HepG2 (cell line): Measurements from ENCODE around the gene C2CD2.
"Not testable (repeated sequence)": the region's sequence is repeated elsewhere in the genome, so short reads cannot be mapped to it uniquely, and the experiment has no call there.

Experiments used
- CREB1 ChIP-seq, 2 experiments: fragments of 450-650 bp in 1 of 2; IDR thresholded peaks; 2 replicates each; pipeline ENCODE4 v1.6.1; 2016 to 2017; ENCODE audit warnings: control low read depth in 1 of 2, mild to moderate bottlenecking in 1 of 2, missing compliant biosample characterization in 1 of 2, missing genetic modification characterization in 1 of 2
- ZBTB44 ChIP-seq: sonication (generic); formaldehyde crosslinking; IDR thresholded peaks from 2 replicates; pipeline ENCODE4 v1.4.0; 2020; ENCODE audit warnings: missing genetic modification reagents
- ZNF207 ChIP-seq: fragments of 450-650 bp; IDR thresholded peaks from 2 replicates; pipeline ENCODE4 v1.6.1; 2016; ENCODE audit warnings: antibody characterized with exemption, borderline replicate concordance

DNA sequence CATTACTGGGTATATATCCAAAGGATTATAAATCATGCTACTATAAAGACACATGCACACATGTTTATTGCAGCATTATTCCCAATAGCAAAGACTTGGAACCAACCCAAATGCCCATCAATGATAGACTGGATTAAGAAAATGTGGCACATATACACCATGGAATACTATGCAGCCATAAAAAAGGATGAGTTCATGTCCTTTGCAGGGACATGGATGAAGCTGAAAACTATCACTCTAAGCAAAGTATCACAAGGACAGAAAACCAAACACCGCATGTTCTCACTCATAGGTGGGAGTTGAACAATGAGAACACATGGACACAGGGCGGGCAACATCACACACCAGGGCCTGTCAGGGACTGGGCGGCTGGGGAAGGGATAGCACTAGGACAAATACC lies 4.2 kb downstream of the C2CD2 start:
- TF ChIP-seq ZBTB44 (CRISPR knock-in tag); CREB1 (IDR thresholded peaks at IDR 0.05); CREB1 (CRISPR knock-in tag; IDR thresholded peaks at IDR 0.05); ZNF207: not testable (repeated sequence)
